ACC112 (cell line): Measurements from ENCODE around the gene RIC3.

Experiments used
- H2AFZ ChIP-seq: fragments of 200-600 bp; sonication (generic); one replicate; pipeline ENCODE4 v1.6.0; 2017; ENCODE audit warnings: antibody characterized with exemption, low read length; ENCODE audit not compliant: unreplicated experiment
- H3K27ac ChIP-seq: fragments of 200-600 bp; sonication (generic); 2 replicates; pipeline ENCODE4 v1.5.1; 2014; ENCODE audit warnings: low read depth, mild to moderate bottlenecking, antibody characterized with exemption, low read length, moderate library complexity
- H3K27me3 ChIP-seq: fragments of 200-600 bp; sonication (generic); 2 replicates; pipeline ENCODE4 v1.6.1; 2014; ENCODE audit warnings: mild to moderate bottlenecking, antibody characterized with exemption, low read length, moderate library complexity, mixed read lengths; ENCODE audit not compliant: insufficient read depth
- H3K36me3 ChIP-seq: fragments of 200-600 bp; sonication (generic); 2 replicates; pipeline ENCODE4 v1.6.1; 2016; ENCODE audit warnings: mild to moderate bottlenecking, antibody characterized with exemption, low read length, moderate library complexity, mixed read lengths; ENCODE audit not compliant: insufficient read depth
- H3K4me1 ChIP-seq: fragments of 200-600 bp; sonication (generic); one replicate; pipeline ENCODE4 v1.6.1; 2016; ENCODE audit warnings: low read length, mixed read lengths; ENCODE audit not compliant: insufficient read depth, unreplicated experiment, control insufficient read depth
- H3K4me3 ChIP-seq: fragments of 200-600 bp; sonication (generic); 2 replicates; pipeline ENCODE4 v1.5.1; 2014; ENCODE audit warnings: mild to moderate bottlenecking, low read depth, low read length
- H3K79me2 ChIP-seq: fragments of 200-600 bp; sonication (generic); one replicate; pipeline ENCODE4 v1.6.0; 2016; ENCODE audit warnings: low read length; ENCODE audit not compliant: control insufficient read depth, unreplicated experiment, insufficient read depth

Gene RIC3

DNA sequence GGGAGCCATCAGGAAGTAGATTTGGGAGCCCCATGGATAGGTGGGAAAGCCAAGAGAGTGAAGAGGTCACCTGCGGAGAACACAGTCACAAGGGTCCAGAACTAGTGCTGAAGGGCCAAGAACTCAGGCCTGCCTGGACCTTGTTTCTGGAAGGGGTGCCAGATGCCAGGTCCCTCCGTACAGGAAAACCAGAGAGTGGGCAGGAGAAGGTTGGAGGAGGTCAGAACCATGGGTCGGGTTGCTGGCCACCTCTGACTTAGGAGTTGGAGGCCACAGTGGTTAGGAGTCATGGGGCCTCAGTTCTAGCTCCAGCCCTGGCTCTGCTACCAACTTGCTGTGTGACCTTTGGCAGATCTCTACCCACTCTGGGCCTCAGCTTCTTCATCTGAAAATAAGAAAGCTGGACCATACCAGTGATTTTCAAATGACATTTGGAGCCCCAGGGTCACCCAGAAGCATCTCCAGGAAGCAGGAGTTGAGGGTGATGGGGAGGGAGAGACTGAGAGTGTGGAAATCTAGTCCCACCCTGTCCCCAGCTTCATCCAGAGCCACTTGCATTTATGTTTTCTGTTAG, 108.6 kb downstream of the RIC3 start:
- Histone ChIP-seq H2AFZ (no peak overlapping the region), H3K27ac (peak overlapping the region; percentile 23; the same call in 1 of the 2 replicates), H3K79me2 (no peaks in the 10 kb centered on the region), H3K36me3 (no peaks in the 10 kb centered on the region), H3K4me3 (no peak overlapping the region), H3K4me1 (peaks cover 23% of the 10 kb centered on the region), H3K27me3 (no peaks in the 10 kb centered on the region)

DNA sequence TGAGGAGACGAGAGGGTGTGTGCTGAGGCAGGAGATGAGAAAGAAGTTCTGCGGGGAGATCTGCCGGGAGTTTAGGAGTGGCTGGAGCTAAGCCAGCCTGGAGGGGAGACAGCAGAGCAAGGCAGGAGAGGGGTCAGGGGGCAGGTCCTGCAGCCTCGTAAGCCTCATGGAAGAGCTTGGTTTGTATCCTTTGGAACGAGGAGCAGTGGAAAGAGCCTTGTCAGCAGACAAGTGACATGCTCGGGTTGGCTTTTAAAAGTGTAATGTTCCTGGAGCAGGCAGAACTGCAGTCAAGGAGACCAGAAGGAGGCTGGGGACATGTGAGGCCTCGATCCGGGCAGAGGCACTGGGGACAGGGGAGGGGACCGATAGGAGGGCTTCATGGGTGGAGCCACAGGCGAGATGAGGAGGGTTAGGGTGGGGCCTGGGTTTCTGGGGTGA, 109.2 kb downstream of the RIC3 start:
- Histone ChIP-seq H3K79me2 (no peaks in the 10 kb centered on the region), H3K36me3 (no peaks in the 10 kb centered on the region), H3K4me1 (peaks cover 23% of the 10 kb centered on the region), H2AFZ (no peak overlapping the region), H3K4me3 (no peak overlapping the region), H3K27me3 (no peaks in the 10 kb centered on the region), H3K27ac (no peak overlapping the region)

DNA sequence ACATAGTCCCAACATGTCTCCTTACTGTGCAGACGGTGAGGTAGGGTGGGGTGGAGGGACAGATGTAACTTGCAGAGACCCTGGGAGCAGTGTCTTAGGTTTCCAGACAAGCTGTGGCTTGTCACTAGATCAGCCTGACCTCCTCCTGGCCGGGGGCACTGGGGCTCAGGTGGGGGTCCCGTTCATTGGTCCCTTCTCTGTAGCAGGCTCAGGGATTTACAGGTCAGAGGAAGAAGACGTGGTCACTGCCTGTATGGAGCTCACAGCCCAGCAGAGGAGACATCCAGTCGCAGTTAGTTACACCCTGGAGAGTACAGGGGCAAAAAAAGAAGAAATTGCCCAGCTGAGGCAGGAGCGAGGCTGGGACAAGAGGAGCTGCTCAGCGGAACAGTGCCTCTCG, 109.8 kb downstream of the RIC3 start:
- Histone ChIP-seq H3K36me3 (no peaks in the 10 kb centered on the region), H2AFZ (no peak overlapping the region), H3K4me1 (peaks cover 23% of the 10 kb centered on the region), H3K27me3 (no peaks in the 10 kb centered on the region), H3K27ac (no peak overlapping the region), H3K4me3 (no peak overlapping the region), H3K79me2 (no peaks in the 10 kb centered on the region)

DNA sequence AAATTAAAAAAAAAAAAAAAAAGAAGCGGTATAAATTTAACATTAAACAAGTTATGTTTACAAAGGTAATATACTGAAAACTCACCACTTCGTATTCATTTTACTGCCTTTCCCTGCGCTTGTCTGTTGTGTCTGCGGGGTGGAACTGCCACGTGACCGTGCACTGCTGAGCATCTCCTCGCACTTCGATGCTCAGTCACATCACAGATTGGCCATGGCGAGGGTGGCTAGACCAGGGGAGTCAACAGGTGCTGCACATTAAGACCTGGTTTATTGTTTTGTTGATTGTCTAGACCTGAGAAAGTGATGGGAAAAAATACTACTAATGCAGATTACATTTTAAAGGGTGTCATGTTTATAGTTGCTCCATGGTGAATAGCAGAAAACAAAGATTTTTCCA, 110.6 kb downstream of the RIC3 start:
- H3K27ac ChIP-seq, result no peak overlapping the region
- peaks cover 16% of the 10 kb centered on the region for H3K4me1 ChIP-seq
- H2AFZ ChIP-seq, result no peak overlapping the region
- no peaks in the 10 kb centered on the region for H3K79me2 ChIP-seq
- H3K36me3 ChIP-seq, result no peaks in the 10 kb centered on the region
- H3K4me3 ChIP-seq, result no peak overlapping the region
- H3K27me3 ChIP-seq, result no peaks in the 10 kb centered on the region

DNA sequence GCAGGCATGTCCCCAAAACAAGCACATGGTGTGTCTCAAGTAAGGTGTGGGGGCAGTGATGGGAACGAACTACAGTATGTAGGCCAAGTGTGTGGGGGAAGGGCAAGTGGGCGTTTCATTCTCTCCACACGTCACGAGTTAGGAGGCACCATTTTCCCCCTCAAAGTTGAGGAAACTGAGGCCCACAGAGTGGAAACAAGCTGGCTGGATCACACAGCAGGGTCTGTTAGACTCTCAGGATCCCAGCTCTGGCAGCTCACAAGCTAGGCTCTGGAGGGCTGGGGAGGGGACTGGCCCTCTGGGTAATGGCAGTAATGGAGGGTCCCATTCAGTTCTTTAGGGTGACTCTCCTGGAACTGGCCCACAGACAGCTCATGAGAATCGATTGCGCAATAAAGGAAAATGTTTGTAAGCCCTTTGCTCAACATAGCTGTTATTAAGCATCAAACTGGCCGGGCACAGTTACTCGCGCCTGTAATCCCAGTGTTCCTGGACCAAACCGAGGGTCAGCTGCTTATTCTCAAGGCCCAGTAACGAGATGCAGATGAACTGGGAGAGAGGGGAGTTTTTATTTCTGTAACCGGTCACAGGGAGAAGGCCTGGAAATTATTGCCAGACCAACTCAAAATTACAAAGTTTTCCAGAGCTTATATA, 111.9 kb downstream of the RIC3 start:
- H3K27me3 ChIP-seq, result no peaks in the 10 kb centered on the region
- H3K4me1 ChIP-seq, result peaks cover 10% of the 10 kb centered on the region
- H3K36me3 ChIP-seq, result no peaks in the 10 kb centered on the region
- no peak overlapping the region for H2AFZ ChIP-seq
- H3K4me3 ChIP-seq, result no peak overlapping the region
- no peak overlapping the region for H3K27ac ChIP-seq
- H3K79me2 ChIP-seq, result no peaks in the 10 kb centered on the region
